Astrocyte (in vitro differentiated cells and primary cell): ENCODE results near the gene RCAN2. TPM values are rescaled to one million over a fixed set of nuclear protein-coding genes. Genes with fewer than 3 reads are reported as not detected.

Experiments used
- DNase-seq: peaks from one replicate; pipeline ENCODE4 v3.0.0-alpha.2; 2010; ENCODE audit warnings: low read depth
- FAIRE-seq: peaks from 2 replicates; lab custom pipeline; 2011; peaks lifted over from hg19 to GRCh38; lab: Jason Lieb, UNC
- H2AFZ ChIP-seq: 2 replicates; pipeline ENCODE4 v1.6.0; 2012; ENCODE audit warnings: low read depth, low read length, inconsistent platforms
- H3K27ac ChIP-seq: 2 replicates; pipeline ENCODE4 v1.5.1; 2011; ENCODE audit warnings: low read depth, low read length, inconsistent platforms
- H3K27me3 ChIP-seq: 2 replicates; pipeline ENCODE4 v1.6.0; 2011; ENCODE audit warnings: low read length, inconsistent platforms; ENCODE audit not compliant: insufficient read depth
- H3K36me3 ChIP-seq: 2 replicates; pipeline ENCODE4 v1.5.1; 2011; ENCODE audit warnings: low read length, inconsistent platforms; ENCODE audit not compliant: insufficient read depth
- H3K4me1 ChIP-seq: 2 replicates; pipeline ENCODE4 v1.5.1; 2011; ENCODE audit warnings: low read length, inconsistent platforms; ENCODE audit not compliant: insufficient read depth
- H3K4me2 ChIP-seq: 2 replicates; pipeline ENCODE4 v1.6.0; 2012; ENCODE audit warnings: low read length, inconsistent platforms
- H3K4me3 ChIP-seq: 2 replicates; pipeline ENCODE4 v1.5.1; 2011; ENCODE audit warnings: low read depth, mild to moderate bottlenecking, low read length, inconsistent platforms; ENCODE audit not compliant: insufficient read depth
- H3K79me2 ChIP-seq: 2 replicates; pipeline ENCODE4 v1.6.0; 2012; ENCODE audit warnings: mild to moderate bottlenecking, low read length, inconsistent platforms; ENCODE audit not compliant: insufficient read depth
- H3K9ac ChIP-seq: 2 replicates; pipeline ENCODE4 v1.6.0; 2012; ENCODE audit warnings: mild to moderate bottlenecking, low read length, inconsistent platforms
- H3K9me3 ChIP-seq: 2 replicates; pipeline ENCODE4 v1.5.1; 2012; ENCODE audit warnings: low read depth, mild to moderate bottlenecking, low read length, inconsistent platforms; ENCODE audit not compliant: insufficient read depth
- H4K20me1 ChIP-seq: 2 replicates; pipeline ENCODE4 v1.6.0; 2012; ENCODE audit warnings: low read length, inconsistent platforms; ENCODE audit not compliant: insufficient read depth
- H3K27ac Mint-ChIP-seq: one replicate; pipeline ENCODE4 v1.8.0; 2021; ENCODE audit warnings: mild to moderate bottlenecking, mixed read lengths; ENCODE audit not compliant: unreplicated experiment
- H3K27me3 Mint-ChIP-seq: one replicate; pipeline ENCODE4 v1.8.0; 2021; ENCODE audit warnings: low read depth, mixed read lengths; ENCODE audit not compliant: unreplicated experiment
- H3K36me3 Mint-ChIP-seq: one replicate; pipeline ENCODE4 v1.8.0; 2021; ENCODE audit warnings: low read depth, mixed read lengths; ENCODE audit not compliant: unreplicated experiment
- H3K4me1 Mint-ChIP-seq: one replicate; pipeline ENCODE4 v1.8.0; 2021; ENCODE audit warnings: low read depth, mixed read lengths; ENCODE audit not compliant: unreplicated experiment
- H3K4me3 Mint-ChIP-seq: one replicate; pipeline ENCODE4 v1.8.0; 2021; ENCODE audit warnings: mild to moderate bottlenecking, moderate library complexity, mixed read lengths; ENCODE audit not compliant: unreplicated experiment
- H3K9me3 Mint-ChIP-seq: one replicate; pipeline ENCODE4 v1.8.0; 2021; ENCODE audit warnings: mild to moderate bottlenecking, mixed read lengths; ENCODE audit not compliant: unreplicated experiment
- EZH2 ChIP-seq: IDR thresholded peaks from 2 replicates; pipeline ENCODE4 v1.6.1; 2012; ENCODE audit warnings: mild to moderate bottlenecking, low read length, inconsistent platforms; ENCODE audit not compliant: insufficient read depth
- total RNA-seq: library from RNA; stranded (reverse); gene quantifications from 2 replicates; pipeline ENCODE4 v1.2.1, GENCODE V29; 2021
- TF ChIP-seq, protein P1 (sequence below): IDR thresholded peaks from 2 replicates; pipeline ENCODE4 v1.5.1; 2011; ENCODE audit warnings: low read depth, mild to moderate bottlenecking, inconsistent platforms, low read length, moderate library complexity; ENCODE audit not compliant: insufficient read depth

RCAN2 gene
- total RNA-seq, 1 donor from 2014 or later, result 10.6 TPM

DNA sequence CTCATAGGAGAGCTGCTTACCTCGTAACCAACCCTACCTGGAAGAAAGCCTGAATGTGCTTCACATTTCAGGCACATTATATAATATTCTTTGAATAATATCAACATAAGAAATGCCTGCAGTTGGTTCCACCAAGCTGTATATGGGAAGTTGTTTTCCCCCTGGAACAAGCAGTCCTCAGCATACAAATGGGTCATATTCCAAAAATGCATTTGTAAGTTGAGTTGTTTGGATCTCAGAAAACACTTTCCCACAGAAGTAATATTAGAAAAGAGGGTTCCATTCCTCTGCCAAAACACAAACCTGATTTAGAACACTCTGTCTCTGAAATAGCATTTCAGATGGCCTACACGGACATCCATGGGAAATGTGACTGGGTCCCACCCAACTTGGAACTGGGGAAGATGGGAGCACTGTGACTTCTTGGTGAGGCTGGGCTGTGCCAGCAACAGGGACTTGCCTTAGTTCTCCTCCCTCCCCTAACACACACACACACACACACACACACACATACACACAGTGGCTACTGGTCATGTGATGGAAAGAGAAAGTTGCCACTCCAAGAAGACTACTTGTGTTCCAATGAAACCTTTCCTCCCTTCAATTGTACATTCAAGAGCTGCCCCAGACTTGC is 11.4 kb upstream of the RCAN2 start:
- no peaks in the 10 kb centered on the region for H3K4me1 ChIP-seq
- no peak overlapping the region for H3K4me3 Mint-ChIP-seq
- TF ChIP-seq, protein P1, sequence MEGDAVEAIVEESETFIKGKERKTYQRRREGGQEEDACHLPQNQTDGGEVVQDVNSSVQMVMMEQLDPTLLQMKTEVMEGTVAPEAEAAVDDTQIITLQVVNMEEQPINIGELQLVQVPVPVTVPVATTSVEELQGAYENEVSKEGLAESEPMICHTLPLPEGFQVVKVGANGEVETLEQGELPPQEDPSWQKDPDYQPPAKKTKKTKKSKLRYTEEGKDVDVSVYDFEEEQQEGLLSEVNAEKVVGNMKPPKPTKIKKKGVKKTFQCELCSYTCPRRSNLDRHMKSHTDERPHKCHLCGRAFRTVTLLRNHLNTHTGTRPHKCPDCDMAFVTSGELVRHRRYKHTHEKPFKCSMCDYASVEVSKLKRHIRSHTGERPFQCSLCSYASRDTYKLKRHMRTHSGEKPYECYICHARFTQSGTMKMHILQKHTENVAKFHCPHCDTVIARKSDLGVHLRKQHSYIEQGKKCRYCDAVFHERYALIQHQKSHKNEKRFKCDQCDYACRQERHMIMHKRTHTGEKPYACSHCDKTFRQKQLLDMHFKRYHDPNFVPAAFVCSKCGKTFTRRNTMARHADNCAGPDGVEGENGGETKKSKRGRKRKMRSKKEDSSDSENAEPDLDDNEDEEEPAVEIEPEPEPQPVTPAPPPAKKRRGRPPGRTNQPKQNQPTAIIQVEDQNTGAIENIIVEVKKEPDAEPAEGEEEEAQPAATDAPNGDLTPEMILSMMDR, result no peak
- TF ChIP-seq EZH2, result no peak

DNA sequence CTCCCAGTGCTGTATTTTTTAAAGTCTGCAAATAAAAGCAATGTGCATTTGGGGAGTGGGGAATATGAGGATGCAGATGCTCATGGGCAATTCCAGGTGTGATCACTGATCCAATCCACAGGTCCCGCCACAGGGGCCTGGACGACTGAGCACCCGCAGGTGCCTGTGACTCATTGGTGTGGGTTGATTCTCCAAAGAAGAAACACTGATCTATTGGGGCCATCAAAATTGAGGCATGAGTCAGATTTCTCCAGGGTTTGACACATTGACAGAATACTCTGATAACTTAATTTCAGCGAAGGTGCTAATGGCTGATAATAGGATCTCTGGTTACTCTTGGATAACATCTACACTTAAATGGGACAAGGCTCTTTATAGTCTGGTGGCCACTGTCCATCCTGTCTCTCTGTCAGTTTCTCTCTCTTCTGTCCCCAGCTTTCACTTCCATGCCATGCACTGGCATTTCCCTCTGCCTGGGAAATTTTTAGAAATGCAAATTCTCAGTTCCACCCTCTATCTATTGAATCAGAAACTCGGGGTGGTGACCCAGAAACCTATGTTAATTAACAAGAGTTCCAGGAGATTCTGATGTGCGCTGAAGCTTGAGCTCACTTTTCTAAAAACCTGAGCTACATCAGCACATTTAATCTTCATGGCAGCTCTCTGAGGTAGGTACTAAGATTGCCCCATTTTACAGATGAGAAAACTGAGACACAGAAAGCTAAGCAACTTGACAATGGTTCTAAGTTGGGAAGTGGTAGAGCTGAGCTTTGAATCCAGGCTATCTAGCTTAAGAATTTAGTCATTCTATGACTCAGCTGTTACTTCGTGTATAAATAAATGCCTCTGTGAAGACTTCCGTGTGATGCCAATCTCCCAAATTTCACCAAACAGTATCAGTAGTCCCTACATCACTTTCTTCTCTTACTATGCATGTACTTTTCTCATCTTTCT is 10.2 kb upstream of the RCAN2 start:
- Histone ChIP-seq H3K27me3 (peaks cover 2% of the 10 kb centered on the region), H3K4me2 (no peak overlapping the region), H3K36me3 (no peaks in the 10 kb centered on the region), H4K20me1 (no peaks in the 10 kb centered on the region), H3K4me1 (no peaks in the 10 kb centered on the region), H3K4me3 (no peak overlapping the region), H2AFZ (no peak overlapping the region), H3K79me2 (no peaks in the 10 kb centered on the region), H3K9ac (no peak overlapping the region), H3K9me3 (no peaks in the 10 kb centered on the region), H3K27ac (no peak overlapping the region)
- H3K27ac Mint-ChIP-seq, result no peak overlapping the region
- FAIRE-seq (no peak), DNase-seq (no peak)
- no peaks in the 10 kb centered on the region for H3K27me3 Mint-ChIP-seq
- H3K36me3 Mint-ChIP-seq, result no peaks in the 10 kb centered on the region
- no peaks in the 10 kb centered on the region for H3K4me1 Mint-ChIP-seq
- H3K9me3 Mint-ChIP-seq, result no peaks in the 10 kb centered on the region
- H3K4me3 Mint-ChIP-seq, result no peak overlapping the region
- TF ChIP-seq, protein P1, result no peak
- TF ChIP-seq EZH2, result no peak

More for the DNA sequence above, 11.4 kb upstream of the RCAN2 start:
- H3K4me2 ChIP-seq, result no peak overlapping the region
- no peak overlapping the region for H3K9ac ChIP-seq
- no peak for DNase-seq
- no peaks in the 10 kb centered on the region for H3K36me3 ChIP-seq
- H3K79me2 ChIP-seq, result no peaks in the 10 kb centered on the region
- no peak overlapping the region for H3K27ac ChIP-seq
- H3K9me3 ChIP-seq, result no peaks in the 10 kb centered on the region
- FAIRE-seq, result no peak
- peaks cover 2% of the 10 kb centered on the region for H3K27me3 ChIP-seq
- H4K20me1 ChIP-seq, result no peaks in the 10 kb centered on the region
- Mint-ChIP-seq H3K36me3 (no peaks in the 10 kb centered on the region), H3K27me3 (no peaks in the 10 kb centered on the region), H3K4me1 (no peaks in the 10 kb centered on the region), H3K27ac (no peak overlapping the region), H3K9me3 (no peaks in the 10 kb centered on the region)
- H3K4me3 ChIP-seq, result no peak overlapping the region
- H2AFZ ChIP-seq, result no peak overlapping the region
